Measurements from ENCODE around the gene FILIP1.

The FILIP1 gene, protein sequence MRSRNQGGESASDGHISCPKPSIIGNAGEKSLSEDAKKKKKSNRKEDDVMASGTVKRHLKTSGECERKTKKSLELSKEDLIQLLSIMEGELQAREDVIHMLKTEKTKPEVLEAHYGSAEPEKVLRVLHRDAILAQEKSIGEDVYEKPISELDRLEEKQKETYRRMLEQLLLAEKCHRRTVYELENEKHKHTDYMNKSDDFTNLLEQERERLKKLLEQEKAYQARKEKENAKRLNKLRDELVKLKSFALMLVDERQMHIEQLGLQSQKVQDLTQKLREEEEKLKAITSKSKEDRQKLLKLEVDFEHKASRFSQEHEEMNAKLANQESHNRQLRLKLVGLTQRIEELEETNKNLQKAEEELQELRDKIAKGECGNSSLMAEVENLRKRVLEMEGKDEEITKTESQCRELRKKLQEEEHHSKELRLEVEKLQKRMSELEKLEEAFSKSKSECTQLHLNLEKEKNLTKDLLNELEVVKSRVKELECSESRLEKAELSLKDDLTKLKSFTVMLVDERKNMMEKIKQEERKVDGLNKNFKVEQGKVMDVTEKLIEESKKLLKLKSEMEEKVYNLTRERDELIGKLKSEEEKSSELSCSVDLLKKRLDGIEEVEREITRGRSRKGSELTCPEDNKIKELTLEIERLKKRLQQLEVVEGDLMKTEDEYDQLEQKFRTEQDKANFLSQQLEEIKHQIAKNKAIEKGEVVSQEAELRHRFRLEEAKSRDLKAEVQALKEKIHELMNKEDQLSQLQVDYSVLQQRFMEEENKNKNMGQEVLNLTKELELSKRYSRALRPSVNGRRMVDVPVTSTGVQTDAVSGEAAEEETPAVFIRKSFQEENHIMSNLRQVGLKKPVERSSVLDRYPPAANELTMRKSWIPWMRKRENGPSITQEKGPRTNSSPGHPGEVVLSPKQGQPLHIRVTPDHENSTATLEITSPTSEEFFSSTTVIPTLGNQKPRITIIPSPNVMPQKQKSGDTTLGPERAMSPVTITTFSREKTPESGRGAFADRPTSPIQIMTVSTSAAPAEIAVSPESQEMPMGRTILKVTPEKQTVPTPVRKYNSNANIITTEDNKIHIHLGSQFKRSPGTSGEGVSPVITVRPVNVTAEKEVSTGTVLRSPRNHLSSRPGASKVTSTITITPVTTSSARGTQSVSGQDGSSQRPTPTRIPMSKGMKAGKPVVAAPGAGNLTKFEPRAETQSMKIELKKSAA (N-terminal part only)

GRCh38 chr6:75493400-75494064, at the start of gene FILIP1:
Gene FILIP1, minus strand, starts transcription at chr6:75493800. Its CDS starts 78,828 bp downstream, at chr6:75414972.
- H3K9me3 Mint-ChIP-seq, result no peaks in the 10 kb centered on the region
- no peak within 1 kb of the TSS for H3K4me3 Mint-ChIP-seq
- DNase-seq, result no peak
- no peak within 1 kb of the TSS for H3K27ac Mint-ChIP-seq
- H3K4me1 Mint-ChIP-seq, result peaks cover 11% of the 10 kb centered on the region
- peaks cover 57% of the 10 kb centered on the region for H3K27me3 Mint-ChIP-seq
- no peak for ATAC-seq

- Mint-ChIP-seq H3K27me3 (peaks cover 18% of the 10 kb centered on the region), H3K4me1 (no peaks in the 10 kb centered on the region), H3K4me3 (no peak overlapping the region), H3K9me3 (no peaks in the 10 kb centered on the region), H3K27ac (no peak overlapping the region)
- ATAC-seq, result no peak
- DNase-seq, result no peak
Observed at GRCh38 chr6:75543311-75543710, 49.7 kb upstream of the FILIP1 start.

GRCh38 chr6:75539136-75539535, 45.5 kb upstream of the FILIP1 start:
- no peak for DNase-seq
- Mint-ChIP-seq H3K9me3 (peaks cover 0 to 7% of the 10 kb centered on the region in 2 donors), H3K4me1 (no peaks in the 10 kb centered on the region), H3K27ac (no peak overlapping the region), H3K27me3 (peaks cover 31% of the 10 kb centered on the region), H3K4me3 (no peak overlapping the region)
- no peak for ATAC-seq

GRCh38 chr6:75532521-75532920, 38.9 kb upstream of the FILIP1 start:
- no peak for DNase-seq
- peaks cover 23% of the 10 kb centered on the region for H3K27me3 Mint-ChIP-seq
- peaks cover 0 to 7% of the 10 kb centered on the region in 2 donors for H3K9me3 Mint-ChIP-seq
- ATAC-seq, result no peak
- H3K27ac Mint-ChIP-seq, result peak overlapping the region in 1 of 2 donors; percentile 69
- H3K4me1 Mint-ChIP-seq, result no peaks in the 10 kb centered on the region
- no peak overlapping the region for H3K4me3 Mint-ChIP-seq

GRCh38 chr6:75531174-75531573, 37.6 kb upstream of the FILIP1 start:
- no peaks in the 10 kb centered on the region for H3K4me1 Mint-ChIP-seq
- DNase-seq (no peak), ATAC-seq (no peak)
- peaks cover 0 to 7% of the 10 kb centered on the region in 2 donors for H3K9me3 Mint-ChIP-seq
- H3K4me3 Mint-ChIP-seq, result no peak overlapping the region
- H3K27ac Mint-ChIP-seq, result no peak overlapping the region
- H3K27me3 Mint-ChIP-seq, result peaks cover 31% of the 10 kb centered on the region

DNA sequence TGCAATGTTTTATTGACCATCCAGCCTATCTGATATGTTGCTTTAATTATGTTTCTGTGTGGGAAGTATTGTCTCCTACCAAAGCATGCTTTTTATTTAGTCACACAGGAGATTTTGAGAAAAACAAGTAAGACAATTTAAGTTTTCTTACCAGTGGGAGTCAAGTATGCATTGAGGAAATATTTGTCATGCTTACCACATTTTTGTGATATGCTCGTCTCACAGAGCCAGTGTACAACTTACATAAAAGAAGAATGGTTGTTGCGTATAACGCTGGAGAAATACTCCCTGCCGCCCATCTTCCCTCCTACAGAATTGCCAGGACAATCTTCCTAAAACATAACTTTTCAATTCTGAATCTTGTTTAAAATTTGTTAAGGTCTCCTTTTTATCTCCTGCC, 37.1 kb upstream of the FILIP1 start:
- peaks cover 31% of the 10 kb centered on the region for H3K27me3 Mint-ChIP-seq
- no peak for ATAC-seq
- H3K4me3 Mint-ChIP-seq, result no peak overlapping the region
- no peak overlapping the region for H3K27ac Mint-ChIP-seq
- H3K4me1 Mint-ChIP-seq, result no peaks in the 10 kb centered on the region
- DNase-seq, result no peak
- peaks cover 0 to 7% of the 10 kb centered on the region in 2 donors for H3K9me3 Mint-ChIP-seq

DNA sequence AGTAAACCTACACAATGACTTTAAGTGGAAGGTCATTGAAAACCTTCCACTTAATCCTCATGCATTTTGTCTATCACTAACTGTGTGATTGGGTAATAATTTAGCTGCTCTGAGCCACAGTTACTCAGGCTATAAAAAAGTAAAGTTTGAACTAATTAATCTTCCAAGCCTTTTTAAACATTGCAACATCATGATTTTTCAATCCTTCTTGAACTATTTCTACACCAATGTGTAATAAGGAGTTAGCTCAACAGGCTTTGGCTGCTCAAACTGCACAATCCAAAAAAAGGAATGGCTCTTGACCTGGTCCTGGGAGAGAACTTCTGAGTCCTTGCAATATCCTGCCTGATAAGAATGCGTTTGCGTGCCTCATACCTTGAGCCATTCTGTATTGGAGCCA, 34.8 kb upstream of the FILIP1 start:
- H3K4me1 Mint-ChIP-seq, result no peaks in the 10 kb centered on the region
- H3K9me3 Mint-ChIP-seq, result no peaks in the 10 kb centered on the region
- peaks cover 23% of the 10 kb centered on the region for H3K27me3 Mint-ChIP-seq
- ATAC-seq (no peak), DNase-seq (no peak)
- no peak overlapping the region for H3K27ac Mint-ChIP-seq
- no peak overlapping the region for H3K4me3 Mint-ChIP-seq

GRCh38 chr6:75526502-75527127, 33.0 kb upstream of the FILIP1 start:
- ATAC-seq (peak; percentile 87), DNase-seq (peak; percentile 36 to 45)
- no peak overlapping the region for H3K4me3 Mint-ChIP-seq
- peaks cover 23% of the 10 kb centered on the region for H3K27me3 Mint-ChIP-seq
- no peaks in the 10 kb centered on the region for H3K4me1 Mint-ChIP-seq
- H3K9me3 Mint-ChIP-seq, result no peaks in the 10 kb centered on the region
- H3K27ac Mint-ChIP-seq, result no peak overlapping the region

GRCh38 chr6:75525682-75526081, 32.1 kb upstream of the FILIP1 start:
- peaks cover 15% of the 10 kb centered on the region for H3K27me3 Mint-ChIP-seq
- no peak overlapping the region for H3K27ac Mint-ChIP-seq
- ATAC-seq (no peak), DNase-seq (no peak)
- H3K9me3 Mint-ChIP-seq, result no peaks in the 10 kb centered on the region
- H3K4me3 Mint-ChIP-seq, result no peak overlapping the region
- H3K4me1 Mint-ChIP-seq, result no peaks in the 10 kb centered on the region

- Mint-ChIP-seq H3K9me3 (no peaks in the 10 kb centered on the region), H3K27me3 (peaks cover 13% of the 10 kb centered on the region), H3K27ac (peak overlapping the region in 1 of 2 donors; percentile 19), H3K4me1 (no peaks in the 10 kb centered on the region), H3K4me3 (no peak overlapping the region)
- ATAC-seq (no peak), DNase-seq (no peak)
Observed at GRCh38 chr6:75524322-75524972, 30.8 kb upstream of the FILIP1 start.

DNA sequence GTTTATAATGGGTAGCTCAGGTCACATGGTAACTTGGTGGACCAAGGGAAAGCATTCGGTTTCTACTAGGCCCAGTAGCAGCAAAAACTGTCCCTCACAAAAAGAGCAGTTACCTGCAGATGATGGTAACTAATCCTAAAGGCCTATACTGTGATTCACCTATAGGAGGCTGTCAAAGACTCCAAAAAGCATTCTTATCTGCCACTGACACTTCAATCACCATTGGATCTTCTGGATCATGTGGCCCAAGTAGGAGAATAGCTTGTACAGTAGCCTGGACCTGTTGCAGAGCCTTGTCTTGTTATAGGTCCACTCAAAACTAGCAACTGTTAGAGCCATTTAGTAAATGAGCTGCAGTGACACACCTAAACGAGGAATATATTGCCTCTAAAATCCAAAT, 23.2 kb upstream of the FILIP1 start:
- peaks cover 0 to 6% of the 10 kb centered on the region in 2 donors for H3K9me3 Mint-ChIP-seq
- H3K27me3 Mint-ChIP-seq, result peaks cover 13% of the 10 kb centered on the region
- ATAC-seq (no peak), DNase-seq (no peak)
- H3K4me1 Mint-ChIP-seq, result no peaks in the 10 kb centered on the region
- H3K27ac Mint-ChIP-seq, result no peak overlapping the region
- H3K4me3 Mint-ChIP-seq, result no peak overlapping the region

- DNase-seq (no peak), ATAC-seq (no peak)
- no peak overlapping the region for H3K27ac Mint-ChIP-seq
- no peaks in the 10 kb centered on the region for H3K4me1 Mint-ChIP-seq
- H3K9me3 Mint-ChIP-seq, result peaks cover 0 to 6% of the 10 kb centered on the region in 2 donors
- no peak overlapping the region for H3K4me3 Mint-ChIP-seq
- peaks cover 13% of the 10 kb centered on the region for H3K27me3 Mint-ChIP-seq
Observed at GRCh38 chr6:75512591-75512990, 19.0 kb upstream of the FILIP1 start.

GRCh38 chr6:75505424-75505823, 11.8 kb upstream of the FILIP1 start:
- DNase-seq (no peak), ATAC-seq (no peak)
- Mint-ChIP-seq H3K4me1 (no peaks in the 10 kb centered on the region), H3K4me3 (no peak overlapping the region), H3K27me3 (peaks cover 6% of the 10 kb centered on the region), H3K9me3 (peaks cover 0 to 5% of the 10 kb centered on the region in 2 donors), H3K27ac (no peak overlapping the region)

GRCh38 chr6:75504465-75505222, 11.0 kb upstream of the FILIP1 start:
- Mint-ChIP-seq H3K4me3 (no peak overlapping the region), H3K27me3 (peaks cover 6% of the 10 kb centered on the region), H3K4me1 (no peaks in the 10 kb centered on the region), H3K9me3 (peaks cover 0 to 5% of the 10 kb centered on the region in 2 donors), H3K27ac (no peak overlapping the region)
- no peak for ATAC-seq
- no peak for DNase-seq

Data from stimulated activated naive CD8-positive, alpha-beta T cell treated with anti-CD3 and anti-CD28 coated beads, Interleukin-15, amount 100 ng/mL, for 72 hours (primary cell).